ENCODE measurements around the gene PLET1. TPM values are rescaled to one million over a fixed set of nuclear protein-coding genes. Genes with fewer than 3 reads are reported as not detected.

PLET1 gene
- total RNA-seq, 1 donor from 2014 or later = not detected

- no peak for DNase-seq
- Mint-ChIP-seq H3K27me3 (ENCODE audit: unreplicated experiment) (no peaks in the 10 kb centered on the region), H3K4me3 (ENCODE audit: unreplicated experiment) (no peak overlapping the region), H3K36me3 (ENCODE audit: unreplicated experiment) (peaks cover 11% of the 10 kb centered on the region), H3K4me1 (ENCODE audit: low read depth, unreplicated experiment) (no peaks in the 10 kb centered on the region), H3K27ac (ENCODE audit: unreplicated experiment) (no peak overlapping the region), H3K9me3 (ENCODE audit: unreplicated experiment) (peaks cover 2% of the 10 kb centered on the region)
- no peak for TF ChIP-seq CTCF (IDR thresholded peaks at IDR 0.05; ENCODE audit: partially characterized antibody, unreplicated experiment)
Observed at GRCh38 chr11:112248201-112248600, 12.5 kb downstream of the PLET1 start.

GRCh38 chr11:112247201-112247600 is 13.5 kb downstream of the PLET1 start:
- TF ChIP-seq CTCF (IDR thresholded peaks at IDR 0.05; ENCODE audit: partially characterized antibody, unreplicated experiment) = no peak
- Mint-ChIP-seq H3K27ac (ENCODE audit: unreplicated experiment) (no peak overlapping the region), H3K4me1 (ENCODE audit: low read depth, unreplicated experiment) (no peaks in the 10 kb centered on the region), H3K27me3 (ENCODE audit: unreplicated experiment) (no peaks in the 10 kb centered on the region), H3K36me3 (ENCODE audit: unreplicated experiment) (peaks cover 17% of the 10 kb centered on the region), H3K9me3 (ENCODE audit: unreplicated experiment) (peaks cover 2% of the 10 kb centered on the region), H3K4me3 (ENCODE audit: unreplicated experiment) (no peak overlapping the region)
- DNase-seq = no peak

GRCh38 chr11:112241486-112241885 is 19.2 kb downstream of the PLET1 start:
- no peak for DNase-seq
- H3K36me3 Mint-ChIP-seq (ENCODE audit: unreplicated experiment) = peaks cover 21% of the 10 kb centered on the region
- TF ChIP-seq CTCF (IDR thresholded peaks at IDR 0.05; ENCODE audit: partially characterized antibody, unreplicated experiment) = no peak

GRCh38 chr11:112238041-112238440 is 22.6 kb downstream of the PLET1 start:
- no peak for DNase-seq
- H3K36me3 Mint-ChIP-seq (ENCODE audit: unreplicated experiment) = peaks cover 9% of the 10 kb centered on the region
- H3K27me3 Mint-ChIP-seq (ENCODE audit: unreplicated experiment) = no peaks in the 10 kb centered on the region

More at GRCh38 chr11:112241486-112241885, 19.2 kb downstream of the PLET1 start:
- H3K4me3 Mint-ChIP-seq (ENCODE audit: unreplicated experiment) = no peak overlapping the region
- H3K4me1 Mint-ChIP-seq (ENCODE audit: low read depth, unreplicated experiment) = no peaks in the 10 kb centered on the region
- no peak overlapping the region for H3K27ac Mint-ChIP-seq (ENCODE audit: unreplicated experiment)
- H3K27me3 Mint-ChIP-seq (ENCODE audit: unreplicated experiment) = no peaks in the 10 kb centered on the region
- H3K9me3 Mint-ChIP-seq (ENCODE audit: unreplicated experiment) = peaks cover 4% of the 10 kb centered on the region

GRCh38 chr11:112237451-112237850 is 23.2 kb downstream of the PLET1 start:
- Mint-ChIP-seq H3K4me3 (ENCODE audit: unreplicated experiment) (no peak overlapping the region), H3K27me3 (ENCODE audit: unreplicated experiment) (no peaks in the 10 kb centered on the region), H3K4me1 (ENCODE audit: low read depth, unreplicated experiment) (no peaks in the 10 kb centered on the region), H3K36me3 (ENCODE audit: unreplicated experiment) (peaks cover 3% of the 10 kb centered on the region), H3K27ac (ENCODE audit: unreplicated experiment) (no peak overlapping the region), H3K9me3 (ENCODE audit: unreplicated experiment) (peaks cover 3% of the 10 kb centered on the region)
- DNase-seq = no peak
- TF ChIP-seq CTCF (IDR thresholded peaks at IDR 0.05; ENCODE audit: partially characterized antibody, unreplicated experiment) = no peak

More at GRCh38 chr11:112238041-112238440, 22.6 kb downstream of the PLET1 start:
- no peak for TF ChIP-seq CTCF (IDR thresholded peaks at IDR 0.05; ENCODE audit: partially characterized antibody, unreplicated experiment)
- peaks cover 3% of the 10 kb centered on the region for H3K9me3 Mint-ChIP-seq (ENCODE audit: unreplicated experiment)
- H3K4me1 Mint-ChIP-seq (ENCODE audit: low read depth, unreplicated experiment) = no peaks in the 10 kb centered on the region
- H3K27ac Mint-ChIP-seq (ENCODE audit: unreplicated experiment) = no peak overlapping the region
- H3K4me3 Mint-ChIP-seq (ENCODE audit: unreplicated experiment) = no peak overlapping the region

Measured in glutamatergic neuron (in vitro differentiated cells).